ENCODE data around the gene HIRIP3. TPM values are rescaled to one million over a fixed set of nuclear protein-coding genes. Genes with fewer than 3 reads are reported as not detected.

HIRIP3 gene
- polyA plus RNA-seq, 1 donor: 13.3 TPM

DNA sequence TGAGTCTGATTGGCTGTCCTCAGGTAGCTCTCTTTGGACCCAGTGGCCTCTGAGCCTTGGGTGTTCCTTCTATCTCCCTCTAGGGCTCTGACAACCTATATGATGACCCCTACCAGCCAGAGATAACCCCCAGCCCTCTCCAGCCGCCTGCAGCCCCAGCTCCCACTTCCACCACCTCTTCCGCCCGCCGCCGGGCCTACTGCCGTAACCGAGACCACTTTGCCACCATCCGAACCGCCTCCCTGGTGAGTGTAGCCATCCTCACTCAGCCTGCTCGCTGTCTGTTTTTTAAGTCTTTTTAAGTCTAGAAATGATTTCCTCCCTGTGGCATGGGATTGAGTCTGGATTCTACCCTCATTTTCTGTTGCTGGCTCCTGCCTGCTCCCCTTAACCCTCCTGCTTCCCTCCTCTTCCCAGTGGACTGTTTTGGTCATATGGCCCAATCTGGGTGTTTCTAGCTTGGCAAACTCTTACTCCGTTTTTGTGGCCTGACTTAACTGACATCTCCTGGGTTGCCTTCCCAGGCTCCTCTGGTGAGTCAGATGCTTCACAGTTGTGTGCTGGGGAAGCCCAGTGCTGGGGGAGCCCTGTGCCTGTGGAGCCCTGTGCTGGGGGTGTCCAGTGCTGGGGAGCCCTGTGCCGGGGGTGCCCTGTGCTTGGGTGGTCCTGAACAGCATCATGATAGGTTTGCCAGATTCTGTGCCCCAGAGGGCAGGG lies 11.8 kb downstream of the HIRIP3 start:
- no peak for DNase-seq (ENCODE audit: low read depth)

DNA sequence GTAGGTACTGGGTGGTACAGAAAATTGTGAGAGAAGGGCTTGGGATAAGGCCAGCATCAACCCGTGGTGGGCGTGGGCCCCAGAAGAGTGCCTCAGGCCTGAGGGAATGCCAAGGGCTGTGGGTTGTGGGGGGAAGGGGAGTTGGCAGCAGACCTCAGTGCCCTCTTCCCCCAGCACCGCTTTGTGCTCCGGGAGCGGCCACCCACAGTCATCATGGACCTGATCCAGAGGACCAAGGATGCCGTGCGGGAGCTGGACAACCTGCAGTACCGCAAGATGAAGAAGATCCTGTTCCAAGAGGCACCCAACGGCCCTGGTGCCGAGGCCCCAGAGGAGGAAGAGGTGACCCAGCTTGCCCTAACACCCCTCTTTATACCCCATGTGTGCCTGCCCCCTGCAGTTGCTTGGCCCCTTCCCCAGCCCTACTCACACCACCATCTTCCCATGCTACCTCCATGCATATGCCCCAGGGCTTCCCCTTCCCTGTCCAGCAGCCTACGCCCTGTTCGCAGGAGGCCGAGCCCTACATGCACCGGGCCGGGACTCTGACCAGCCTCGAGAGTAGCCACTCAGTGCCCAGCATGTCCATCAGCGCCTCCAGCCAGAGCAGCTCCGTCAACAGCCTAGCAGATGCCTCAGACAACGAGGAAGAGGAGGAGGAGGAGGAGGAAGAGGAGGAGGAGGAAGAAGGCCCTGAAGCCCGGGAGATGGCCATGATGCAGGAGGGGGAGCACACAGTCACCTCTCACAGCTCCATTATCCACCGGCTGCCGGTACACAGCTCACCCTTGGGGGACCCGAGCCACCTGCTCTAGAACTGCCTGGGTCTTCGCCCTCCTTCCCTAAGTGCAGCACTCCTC lies 12.6 kb downstream of the HIRIP3 start:
- no peak for DNase-seq (ENCODE audit: low read depth)

DNA sequence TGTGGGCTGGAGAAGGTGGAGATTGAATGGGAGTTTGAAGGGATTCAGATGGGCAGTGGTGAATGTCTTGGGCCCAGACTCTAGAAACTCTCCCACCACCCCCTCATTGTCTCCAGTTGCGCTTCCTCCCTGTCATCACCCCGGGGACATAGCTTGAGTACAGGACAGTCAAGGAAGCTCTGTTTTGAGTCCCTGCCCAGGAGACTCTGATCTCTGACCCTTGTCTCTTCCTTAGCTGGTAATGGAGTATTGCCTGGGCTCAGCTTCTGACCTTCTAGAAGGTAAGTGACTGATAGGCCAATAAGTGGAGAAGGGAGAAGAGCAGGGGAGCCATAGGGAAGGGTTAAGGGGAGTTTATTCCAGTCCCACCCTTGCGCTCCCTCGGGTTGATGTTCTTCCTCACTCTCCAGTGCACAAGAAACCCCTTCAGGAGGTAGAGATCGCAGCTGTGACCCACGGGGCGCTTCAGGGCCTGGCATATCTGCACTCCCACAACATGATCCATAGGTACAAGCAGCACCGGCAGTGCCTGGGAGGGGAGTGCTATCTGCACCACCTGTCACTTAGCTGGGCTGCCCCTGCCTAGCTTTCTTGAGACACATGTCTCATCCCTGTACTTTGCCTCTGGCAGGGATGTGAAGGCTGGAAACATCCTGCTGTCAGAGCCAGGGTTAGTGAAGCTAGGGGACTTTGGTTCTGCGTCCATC lies 16.7 kb downstream of the HIRIP3 start:
- no peak for DNase-seq (ENCODE audit: low read depth)

DNA sequence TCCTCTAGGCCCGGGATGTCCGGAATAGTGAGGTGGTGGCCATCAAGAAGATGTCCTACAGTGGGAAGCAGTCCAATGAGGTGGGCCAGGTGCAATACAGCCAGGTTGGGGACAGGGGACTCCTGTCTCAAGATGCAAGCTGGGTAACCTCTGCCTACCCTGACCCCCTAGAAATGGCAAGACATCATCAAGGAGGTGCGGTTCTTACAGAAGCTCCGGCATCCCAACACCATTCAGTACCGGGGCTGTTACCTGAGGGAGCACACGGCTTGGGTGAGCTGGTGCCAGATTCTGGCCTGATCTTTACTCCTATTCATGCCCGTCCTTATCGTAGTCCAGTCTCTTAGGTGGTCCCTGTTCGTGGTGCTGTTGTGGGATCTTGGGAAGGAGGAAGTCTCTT lies 17.3 kb downstream of the HIRIP3 start:
- no peak for DNase-seq (ENCODE audit: low read depth)

DNA sequence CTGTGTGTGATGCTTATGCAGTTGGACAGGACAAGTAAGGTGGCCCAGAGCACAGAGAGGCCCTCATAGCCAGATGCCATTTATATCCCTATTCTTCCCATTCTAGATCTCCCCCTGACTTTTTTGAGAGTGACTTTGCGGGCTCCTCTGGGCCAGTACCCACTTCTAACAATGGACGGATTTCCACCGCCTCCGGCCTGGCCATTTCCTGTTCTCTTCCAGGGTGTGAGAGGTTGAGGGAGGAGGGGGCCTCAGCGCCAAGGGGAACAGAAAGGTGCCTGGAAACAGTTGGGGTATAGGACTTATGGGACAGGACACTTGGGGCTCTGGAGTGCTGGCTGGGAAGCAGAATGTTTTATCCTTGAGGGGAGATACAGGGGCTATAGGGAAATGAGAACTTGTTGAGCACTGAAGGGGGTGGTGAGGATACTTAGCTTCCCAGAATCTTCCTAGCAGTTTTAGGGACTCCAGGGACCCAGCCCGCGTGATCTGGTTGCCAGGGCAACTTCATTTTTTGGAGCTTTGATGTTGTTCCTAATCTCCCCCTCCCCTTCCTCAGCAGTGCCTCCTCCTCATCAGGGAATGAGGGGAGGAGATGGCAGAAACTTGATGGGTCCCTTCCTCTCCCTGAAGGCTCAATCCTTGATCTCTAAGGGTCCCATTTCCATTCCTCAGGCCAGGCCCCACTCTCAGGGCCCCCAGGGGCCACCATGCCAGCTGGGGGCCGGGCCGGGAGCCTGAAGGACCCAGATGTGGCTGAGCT lies 18.2 kb downstream of the HIRIP3 start:
- DNase-seq (ENCODE audit: low read depth): no peak

DNA sequence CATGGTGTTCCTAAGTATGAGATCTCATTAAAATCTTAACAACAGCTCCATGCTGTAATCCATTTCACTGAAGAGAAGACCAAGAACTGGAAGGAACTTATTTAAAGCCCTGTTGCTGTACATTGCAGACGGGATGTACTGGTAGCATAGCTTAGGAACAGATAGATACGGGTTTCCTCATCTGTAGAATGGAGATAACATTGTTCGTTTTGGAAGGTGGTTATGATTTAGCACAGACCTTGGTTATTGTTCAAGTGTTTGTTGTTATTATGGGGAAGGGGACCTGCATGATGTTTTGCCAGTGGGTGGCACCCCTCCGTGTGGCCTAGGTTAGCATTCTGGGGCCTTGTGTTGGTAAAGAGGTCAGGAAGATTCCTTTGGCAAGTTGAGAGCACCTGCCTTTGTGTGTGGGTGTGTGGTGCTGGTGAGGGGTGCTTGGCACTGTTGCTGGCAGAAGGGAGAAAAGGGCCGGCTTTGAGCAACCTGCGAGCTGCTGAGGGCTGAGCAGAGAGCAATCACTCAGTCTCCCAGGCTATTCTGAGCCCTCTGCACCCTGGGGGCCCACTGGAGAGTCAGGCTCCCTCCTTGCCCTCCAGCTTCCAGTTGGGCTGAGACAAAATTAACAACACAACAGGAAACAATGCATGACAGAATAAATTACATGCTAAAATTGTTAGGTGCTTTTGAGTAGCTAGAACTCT lies 19.5 kb downstream of the HIRIP3 start:
- DNase-seq (ENCODE audit: low read depth): no peak

DNA sequence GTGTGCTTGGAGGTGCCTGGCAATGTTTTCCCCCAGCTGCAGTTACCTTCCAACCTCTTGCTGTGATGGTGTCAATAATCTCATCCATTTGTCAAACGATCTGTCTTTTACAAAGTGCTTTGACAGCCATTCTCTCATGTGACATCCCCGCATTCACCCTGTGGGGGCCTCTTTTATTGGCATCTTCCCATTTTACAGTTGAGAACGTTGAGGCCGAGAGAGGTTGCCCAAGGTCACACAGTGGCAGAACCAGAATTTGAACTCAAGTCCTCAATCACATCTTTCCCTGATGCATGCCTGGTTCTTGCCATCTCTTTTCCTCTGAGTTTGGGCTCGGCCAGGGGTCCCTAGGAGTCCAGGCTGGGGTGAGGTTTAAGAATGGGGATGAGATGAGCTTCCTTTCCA lies 20.3 kb downstream of the HIRIP3 start:
- no peak for DNase-seq (ENCODE audit: low read depth)

DNA sequence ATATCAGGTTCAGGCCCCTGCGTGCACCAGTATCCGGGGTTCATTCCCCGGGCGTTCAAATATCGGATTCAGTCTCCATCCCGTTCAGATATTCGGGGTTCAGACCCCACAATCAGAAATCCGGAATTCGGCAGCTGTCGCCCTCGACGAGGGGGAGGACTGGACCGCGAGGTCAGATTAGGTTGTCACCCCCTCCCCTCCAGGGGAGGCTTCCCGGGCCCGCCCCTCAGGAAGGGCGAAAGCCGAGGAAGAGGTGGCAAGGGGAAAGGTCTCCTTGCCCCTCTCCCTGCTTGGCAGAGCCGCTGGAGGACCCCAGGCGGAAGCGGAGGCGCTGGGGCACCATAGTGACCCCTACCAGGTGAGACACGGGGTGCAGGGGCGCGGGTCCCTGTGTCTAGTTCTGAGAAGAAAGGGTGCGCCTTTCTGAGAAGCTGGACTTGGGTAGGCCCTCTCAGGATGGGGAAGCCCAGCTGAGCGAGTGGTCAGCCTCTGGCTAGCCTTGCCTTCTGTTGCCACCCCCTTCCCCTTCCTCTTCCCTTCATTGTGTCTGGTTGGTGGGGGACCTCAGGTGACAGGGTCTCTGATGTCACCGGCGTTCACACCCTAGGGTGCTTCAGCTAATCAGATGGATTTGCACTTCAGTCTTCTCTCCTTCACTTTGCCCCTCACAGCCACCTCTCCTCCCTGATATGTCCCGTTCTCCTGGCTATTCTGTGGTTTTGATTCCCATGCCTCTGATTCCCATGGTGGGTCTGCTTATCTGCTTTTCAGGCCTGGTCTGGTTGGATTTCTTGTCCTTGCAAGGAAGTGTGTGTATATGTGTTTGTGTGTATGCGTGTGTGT lies 20.9 kb downstream of the HIRIP3 start:
- DNase-seq (ENCODE audit: low read depth): no peak

DNA sequence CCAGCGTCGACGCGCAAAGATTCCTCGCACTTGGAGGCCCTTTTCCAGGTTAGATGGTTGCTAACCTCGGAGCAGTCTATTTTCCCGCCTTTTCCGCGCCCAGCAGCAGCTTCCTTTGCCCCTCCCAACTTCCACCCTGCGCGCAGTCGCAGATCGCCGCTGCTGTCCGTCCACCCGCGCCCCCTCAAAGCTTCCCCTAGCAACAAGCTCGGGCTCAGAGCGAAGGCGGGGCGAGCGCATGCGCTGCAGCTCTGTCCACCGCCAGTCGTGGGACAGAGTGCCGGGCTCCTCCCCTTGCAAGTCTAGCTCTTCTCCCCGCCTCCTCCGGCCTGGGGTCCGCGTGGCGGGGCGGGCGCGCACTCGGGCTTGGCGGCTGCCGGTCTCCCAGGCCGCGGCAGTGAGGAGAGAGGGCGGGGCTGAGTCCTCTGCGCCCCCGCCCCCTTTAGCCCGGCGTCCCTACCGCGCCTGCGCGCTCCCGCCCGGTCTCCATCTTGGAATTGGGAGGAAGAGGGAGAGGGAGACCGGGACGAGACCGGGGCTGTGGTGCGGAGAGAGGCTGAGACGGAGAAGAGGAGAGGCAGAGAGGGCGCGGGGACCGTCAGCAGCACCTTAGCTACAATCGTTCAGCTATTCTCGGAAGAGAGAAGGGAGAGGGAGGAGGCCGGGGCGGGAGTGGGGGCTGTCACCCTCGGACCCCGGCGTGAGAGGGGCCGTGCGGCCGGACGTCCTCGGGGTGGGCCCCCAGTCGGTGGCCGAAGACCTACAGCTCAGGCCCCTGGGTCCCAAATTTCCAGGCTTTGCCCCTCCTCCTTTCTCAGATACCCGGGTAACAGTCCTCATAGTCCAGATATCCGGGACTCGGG lies 21.8 kb downstream of the HIRIP3 start, which contains the start of gene TAOK2:
Gene TAOK2, plus strand, starts transcription at position 485 of the 863 bp plus-strand sequence. CDS start 3,905 bp downstream, outside the sequence.
- DNase-seq (ENCODE audit: low read depth): peak; percentile 96

DNA sequence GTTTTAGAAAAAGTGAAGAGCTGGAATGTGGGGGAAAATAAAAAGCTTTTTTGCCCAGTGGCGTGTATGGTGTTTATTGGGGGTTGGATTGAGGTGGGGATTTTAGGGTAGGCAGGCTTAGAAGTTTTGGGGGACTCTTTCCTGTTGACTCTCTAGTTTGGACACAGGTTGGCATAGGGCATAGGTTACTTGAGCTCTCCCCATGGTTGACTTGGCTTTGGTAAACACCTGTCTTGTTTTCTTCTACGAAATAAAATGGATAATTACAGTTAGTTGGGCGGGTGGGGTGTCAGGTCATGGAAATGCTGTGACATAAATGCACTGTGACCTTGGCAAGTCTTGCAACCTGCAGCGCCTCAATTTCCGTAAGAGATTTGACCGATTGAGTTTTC lies 22.4 kb downstream of the HIRIP3 start:
- no peak for DNase-seq (ENCODE audit: low read depth)

DNA sequence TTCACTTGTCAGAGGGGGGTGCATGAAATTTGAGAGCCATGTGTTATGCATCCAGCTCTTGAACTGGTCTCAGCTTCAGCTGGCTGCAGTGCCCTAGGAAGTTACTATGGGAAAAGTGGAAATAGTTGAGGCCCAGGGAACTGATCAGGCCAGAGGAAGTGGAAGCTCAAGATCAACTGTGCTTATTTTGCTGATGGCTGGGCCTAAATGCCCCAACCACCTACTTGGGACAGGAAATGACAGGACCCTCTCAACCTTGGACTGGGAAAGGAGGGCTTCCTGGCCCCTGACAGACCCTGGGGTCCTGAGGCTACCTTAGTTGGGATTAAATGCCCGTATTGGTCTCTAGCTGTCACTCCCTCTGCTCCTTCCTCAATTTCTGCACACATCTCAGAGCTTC lies 22.9 kb downstream of the HIRIP3 start:
- DNase-seq (ENCODE audit: low read depth): no peak

DNA sequence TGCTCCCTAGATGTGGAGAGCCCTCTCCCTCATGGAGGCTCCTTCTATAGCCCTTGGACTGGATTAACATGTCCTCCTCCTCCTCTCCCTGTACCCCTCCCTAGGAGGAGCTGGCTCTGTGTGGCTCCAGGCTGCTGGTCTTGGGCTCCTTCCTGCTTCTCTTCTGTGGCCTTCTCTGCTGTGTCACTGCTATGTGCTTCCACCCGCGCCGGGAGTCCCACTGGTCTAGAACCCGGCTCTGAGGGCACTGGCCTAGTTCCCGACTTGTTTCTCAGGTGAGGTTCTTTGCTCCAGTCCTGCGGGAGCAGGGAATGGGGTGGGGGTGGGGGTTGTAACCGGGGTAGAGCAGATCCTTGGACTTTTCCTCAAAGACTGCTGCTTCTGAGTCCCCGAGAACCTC lies 24.1 kb downstream of the HIRIP3 start:
- no peak for DNase-seq (ENCODE audit: low read depth)

DNA sequence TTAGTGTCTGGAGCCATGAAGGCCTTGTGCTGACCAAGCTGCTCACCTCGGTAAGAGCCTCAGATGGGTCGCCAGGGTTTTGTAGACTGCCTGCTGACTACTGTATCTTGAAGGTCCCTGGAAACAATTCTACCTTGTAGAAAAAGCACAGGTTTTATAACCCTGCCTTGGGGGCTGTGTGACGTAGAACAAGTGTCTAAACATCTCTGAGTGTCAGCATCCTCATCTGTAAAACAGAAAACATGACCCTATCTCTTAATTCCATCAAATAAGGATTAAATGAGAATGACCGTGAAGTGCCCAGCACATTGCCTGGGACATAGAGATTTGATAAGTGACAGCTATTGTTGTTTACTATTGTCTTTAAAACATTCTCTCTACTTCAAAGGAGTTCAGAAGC lies 27.2 kb downstream of the HIRIP3 start:
- DNase-seq (ENCODE audit: low read depth): no peak

DNA sequence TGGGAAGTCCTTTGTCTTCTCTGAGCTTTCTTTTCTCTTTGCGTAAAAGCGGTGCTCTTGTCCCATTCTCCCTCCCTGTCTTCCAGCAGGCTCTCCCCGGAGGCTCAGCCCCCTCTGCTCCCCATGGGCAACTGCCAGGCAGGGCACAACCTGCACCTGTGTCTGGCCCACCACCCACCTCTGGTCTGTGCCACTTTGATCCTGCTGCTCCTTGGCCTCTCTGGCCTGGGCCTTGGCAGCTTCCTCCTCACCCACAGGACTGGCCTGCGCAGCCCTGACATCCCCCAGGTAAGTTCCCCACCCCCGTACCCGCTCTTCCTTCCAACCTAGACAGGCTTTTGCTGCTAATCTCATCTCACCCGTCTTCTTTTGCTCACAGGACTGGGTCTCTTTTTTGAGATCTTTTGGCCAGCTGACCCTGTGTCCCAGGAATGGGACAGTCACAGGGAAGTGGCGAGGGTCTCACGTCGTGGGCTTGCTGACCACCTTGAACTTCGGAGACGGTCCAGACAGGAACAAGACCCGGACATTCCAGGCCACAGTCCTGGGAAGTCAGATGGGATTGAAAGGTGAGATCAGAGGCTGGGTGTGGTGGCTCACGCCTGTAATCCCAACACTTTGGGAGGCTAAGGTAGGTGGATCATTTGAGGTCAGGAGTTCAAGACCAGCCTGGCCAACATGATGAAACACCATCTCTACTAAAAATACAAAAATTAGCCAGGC lies 32.2 kb downstream of the HIRIP3 start:
- DNase-seq (ENCODE audit: low read depth): no peak

DNA sequence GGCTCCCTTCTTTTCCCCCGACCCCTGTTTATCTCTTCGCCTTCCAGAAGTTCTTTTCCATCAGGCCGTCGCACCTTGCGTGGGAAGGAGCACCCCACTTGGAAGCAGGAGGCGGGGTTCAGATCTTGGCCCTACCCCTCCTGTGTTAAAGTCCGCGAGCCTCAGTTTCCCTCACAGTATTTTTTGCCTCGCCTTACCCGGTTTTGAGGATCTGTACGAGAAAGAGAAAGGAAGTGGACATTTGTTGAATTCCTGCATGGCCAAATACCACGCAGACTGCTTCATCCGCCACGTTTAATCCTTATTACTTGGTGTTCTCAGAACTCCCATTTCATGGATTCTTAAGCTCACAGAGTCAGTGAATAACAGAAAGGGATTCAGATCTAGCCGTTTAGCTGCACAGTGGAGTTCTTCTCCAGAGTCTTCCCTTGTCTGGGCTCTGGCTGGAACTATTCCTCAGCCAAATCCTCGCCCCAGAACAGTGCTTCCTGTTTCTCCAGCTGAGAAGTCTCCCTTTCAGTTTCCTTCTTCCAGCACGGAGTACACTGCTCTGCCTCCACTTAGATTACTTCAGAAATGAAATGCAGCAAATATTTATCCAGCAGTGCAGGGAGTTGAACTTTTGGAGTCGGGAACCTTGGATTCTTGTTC lies 32.9 kb downstream of the HIRIP3 start:
- no peak for DNase-seq (ENCODE audit: low read depth)

DNA sequence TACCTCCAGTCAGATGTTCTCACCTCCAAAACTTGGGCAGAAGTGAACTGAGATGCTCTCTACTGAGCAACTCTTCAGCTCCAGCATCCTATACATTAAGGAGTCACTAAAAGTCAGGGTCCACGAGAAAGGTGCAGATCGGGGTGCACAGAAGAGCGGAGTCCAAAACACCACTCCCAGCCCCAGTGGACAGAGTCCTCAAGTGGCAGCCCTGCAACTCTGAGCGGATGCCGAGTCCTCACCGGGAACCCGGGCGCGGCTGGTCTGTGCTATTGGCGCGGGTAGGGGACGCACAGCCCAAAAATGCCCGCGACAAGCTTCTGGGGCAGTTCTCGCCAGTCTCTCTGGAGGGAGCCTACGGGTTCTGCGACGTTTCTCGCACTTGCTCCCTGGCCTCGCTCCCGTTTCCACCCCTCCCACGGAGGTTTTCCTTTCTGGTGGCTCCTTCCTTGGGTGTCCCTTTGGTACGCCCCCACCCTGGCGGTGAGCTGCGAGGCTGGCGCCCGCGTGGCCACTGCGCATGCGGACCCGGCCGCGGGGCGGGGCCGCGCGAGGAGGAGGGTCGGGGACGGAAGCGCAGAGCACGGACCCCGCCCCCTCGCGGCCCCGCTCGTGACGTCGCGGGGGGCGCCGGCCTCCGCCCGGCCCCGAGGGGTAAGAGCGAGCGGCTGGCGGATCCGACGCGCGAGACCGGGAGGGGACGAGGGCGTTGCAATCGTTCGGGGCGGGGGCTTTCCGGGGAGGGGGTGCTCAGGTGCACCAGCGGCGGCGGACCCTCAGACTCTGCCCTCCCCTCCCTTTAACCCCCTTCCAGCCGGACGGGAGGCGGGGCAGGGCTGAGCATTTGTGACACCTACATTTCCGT lies 33.7 kb downstream of the HIRIP3 start, which contains the start of gene TMEM219:
Gene TMEM219, plus strand, starts transcription at position 601 of the 865 bp plus-strand sequence. CDS start 1,065 bp downstream, outside the sequence.
- peak; percentile 78 for DNase-seq (ENCODE audit: low read depth)

DNA sequence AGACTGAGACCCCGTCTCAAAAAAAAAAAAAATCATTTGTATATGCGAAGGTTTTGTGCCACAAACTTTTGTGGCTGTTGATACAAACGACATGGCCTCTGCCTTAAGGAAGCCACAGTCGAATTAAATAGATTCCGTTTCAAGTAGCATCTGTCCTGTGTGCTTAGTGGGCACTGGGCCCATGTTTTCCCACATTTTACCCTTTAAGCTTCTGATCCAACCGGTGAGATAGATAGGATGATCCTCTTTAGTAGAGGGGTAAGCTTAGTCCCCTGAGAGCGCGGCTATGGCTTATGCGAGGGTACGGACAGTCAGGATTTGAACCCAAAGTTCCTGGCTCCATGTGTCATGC lies 34.3 kb downstream of the HIRIP3 start:
- no peak for DNase-seq (ENCODE audit: low read depth)

Data from forelimb muscle (tissue), 1 donor.